Stomach smooth muscle (tissue), 2 donors: ENCODE results near the gene RIMS4.
"Not testable (repeated sequence)": the region's sequence is repeated elsewhere in the genome, so short reads cannot be mapped to it uniquely, and the experiment has no call there.

ENCODE experiments used
- H3K27ac ChIP-seq: one replicate; pipeline ENCODE4 v1.7.0; 2013; ENCODE audit warnings: mild to moderate bottlenecking, low read length, inconsistent platforms
- H3K27me3 ChIP-seq, 2 donors: one replicate each; pipeline ENCODE4 v1.7.0; 2013; ENCODE audit warnings: low read length in 2 of 2; ENCODE audit not compliant: insufficient read depth in 2 of 2, control insufficient read depth in 1 of 2
- H3K36me3 ChIP-seq, 2 donors: one replicate each; pipeline ENCODE4 v1.7.0; 2013; ENCODE audit warnings: low read length in 2 of 2; ENCODE audit not compliant: control insufficient read depth in 2 of 2, insufficient read depth in 2 of 2
- H3K4me1 ChIP-seq: one replicate; pipeline ENCODE4 v1.7.0; 2013; ENCODE audit warnings: low read length; ENCODE audit not compliant: control insufficient read depth, insufficient read depth
- H3K4me3 ChIP-seq, 2 donors: one replicate each; pipeline ENCODE4 v1.7.0; 2013; ENCODE audit warnings: low read length in 2 of 2
- H3K9ac ChIP-seq, 2 donors: one replicate each; pipeline ENCODE4 v1.7.0; 2013; ENCODE audit warnings: low read length in 2 of 2, mild to moderate bottlenecking in 1 of 2
- H3K9me3 ChIP-seq, 2 donors: one replicate each; pipeline ENCODE4 v1.7.0; 2013; ENCODE audit warnings: low read length in 2 of 2; ENCODE audit not compliant: control insufficient read depth in 2 of 2
- donor health status: healthy.
- donor health status: Pancreatic carcinoma.

Gene RIMS4

GRCh38 chr20:44765701-44766347 is 44.5 kb downstream of the RIMS4 start:
- Histone ChIP-seq H3K36me3 (no peaks in the 10 kb centered on the region), H3K9ac (no peak overlapping the region), H3K27me3 (peaks cover 7 to 30% of the 10 kb centered on the region in 2 donors), H3K4me3 (no peak overlapping the region), H3K9me3 (peaks cover 0 to 5% of the 10 kb centered on the region in 2 donors), H3K4me1 (no peaks in the 10 kb centered on the region), H3K27ac (no peak overlapping the region)

- no peak overlapping the region for H3K4me3 ChIP-seq
Observed at GRCh38 chr20:44765091-44765490, 45.3 kb downstream of the RIMS4 start.

DNA sequence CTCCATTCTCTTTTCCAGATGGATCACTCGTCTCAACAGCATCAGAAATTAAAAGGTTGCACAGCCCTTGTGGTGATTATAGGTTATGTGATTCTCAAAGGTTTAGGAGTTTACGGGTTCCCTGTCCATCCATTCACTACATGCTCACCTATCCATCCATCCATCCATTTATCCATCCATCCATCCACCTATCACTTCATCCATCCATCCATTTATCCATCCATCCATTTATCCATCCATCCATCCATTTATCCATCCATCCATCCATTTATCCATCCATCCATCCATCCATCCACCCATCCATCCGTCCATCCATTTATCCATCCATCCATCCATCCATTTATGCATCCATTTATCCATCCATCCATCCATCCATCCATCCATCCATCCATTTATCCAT is 46.5 kb downstream of the RIMS4 start:
- not testable (repeated sequence) for H3K9ac ChIP-seq, H3K9me3 ChIP-seq, H3K4me1 ChIP-seq, H3K36me3 ChIP-seq, H3K4me3 ChIP-seq, H3K27ac ChIP-seq
- H3K27me3 ChIP-seq, result peaks cover 7 to 20% of the 10 kb centered on the region in 2 donors

More at GRCh38 chr20:44765091-44765490, 45.3 kb downstream of the RIMS4 start:
- Histone ChIP-seq H3K9ac (no peak overlapping the region), H3K36me3 (no peaks in the 10 kb centered on the region), H3K9me3 (peaks cover 0 to 5% of the 10 kb centered on the region in 2 donors), H3K27ac (no peak overlapping the region), H3K4me1 (no peaks in the 10 kb centered on the region), H3K27me3 (peaks cover 7 to 27% of the 10 kb centered on the region in 2 donors)

DNA sequence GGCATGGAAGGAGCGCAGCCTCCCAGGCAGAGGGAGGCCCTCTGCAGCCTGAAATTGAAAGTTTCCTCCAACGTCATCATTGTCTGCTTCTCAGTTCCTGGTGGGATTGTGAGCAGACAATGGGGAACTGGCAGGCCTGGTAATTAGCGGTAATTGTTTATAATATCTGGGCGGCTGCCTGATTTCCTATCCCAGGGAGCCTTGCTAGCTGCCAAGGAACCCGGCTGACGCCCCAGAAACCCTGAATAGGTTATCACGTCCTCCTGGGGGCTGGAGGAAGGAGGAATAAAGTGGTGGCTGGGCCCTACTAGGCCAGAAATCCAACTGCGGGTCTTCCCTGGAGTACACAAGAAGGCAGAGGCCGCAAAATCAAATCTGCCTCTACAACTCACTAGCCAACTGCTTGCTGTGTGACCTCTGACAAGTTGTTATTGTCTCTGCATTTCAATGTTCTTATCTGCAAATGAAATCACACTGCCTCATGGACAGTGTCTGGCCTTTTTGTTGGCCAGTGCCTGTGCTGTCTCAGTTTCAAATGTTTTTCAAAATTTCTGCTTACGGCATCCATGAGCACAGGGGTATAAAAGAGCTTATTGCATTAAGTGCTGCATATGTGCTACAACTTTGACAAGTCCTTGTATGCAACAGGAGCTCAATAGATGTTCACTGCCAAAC is 47.7 kb downstream of the RIMS4 start:
- Histone ChIP-seq H3K36me3 (no peaks in the 10 kb centered on the region), H3K4me3 (no peak overlapping the region), H3K9me3 (peaks cover 0 to 5% of the 10 kb centered on the region in 2 donors), H3K4me1 (no peaks in the 10 kb centered on the region), H3K27me3 (peaks cover 10 to 16% of the 10 kb centered on the region in 2 donors), H3K27ac (no peak overlapping the region), H3K9ac (no peak overlapping the region)

DNA sequence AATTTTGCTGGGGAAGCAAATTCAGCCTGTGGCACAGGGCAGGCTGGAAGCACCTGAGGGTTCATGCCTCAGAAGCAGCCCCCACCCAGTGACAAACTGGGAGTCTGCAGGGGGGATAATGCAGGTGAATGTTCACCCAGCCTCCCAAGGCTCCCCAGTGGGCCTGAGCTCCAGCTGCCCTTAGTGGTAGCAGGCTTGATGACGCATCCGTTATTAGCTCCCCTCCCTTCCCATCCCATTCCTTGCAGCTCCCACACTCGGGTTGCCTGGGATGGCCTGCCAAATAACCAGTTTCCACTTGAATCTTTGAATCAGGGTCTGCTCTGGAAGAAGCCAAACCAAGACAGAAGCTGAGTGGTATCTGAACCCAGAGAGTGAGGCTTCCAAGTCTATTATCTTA is 48.9 kb downstream of the RIMS4 start:
- Histone ChIP-seq H3K4me3 (no peak overlapping the region), H3K9me3 (peaks cover 0 to 5% of the 10 kb centered on the region in 2 donors), H3K4me1 (no peaks in the 10 kb centered on the region), H3K9ac (no peak overlapping the region), H3K36me3 (no peaks in the 10 kb centered on the region), H3K27me3 (peaks cover 7 to 8% of the 10 kb centered on the region in 2 donors), H3K27ac (no peak overlapping the region)

DNA sequence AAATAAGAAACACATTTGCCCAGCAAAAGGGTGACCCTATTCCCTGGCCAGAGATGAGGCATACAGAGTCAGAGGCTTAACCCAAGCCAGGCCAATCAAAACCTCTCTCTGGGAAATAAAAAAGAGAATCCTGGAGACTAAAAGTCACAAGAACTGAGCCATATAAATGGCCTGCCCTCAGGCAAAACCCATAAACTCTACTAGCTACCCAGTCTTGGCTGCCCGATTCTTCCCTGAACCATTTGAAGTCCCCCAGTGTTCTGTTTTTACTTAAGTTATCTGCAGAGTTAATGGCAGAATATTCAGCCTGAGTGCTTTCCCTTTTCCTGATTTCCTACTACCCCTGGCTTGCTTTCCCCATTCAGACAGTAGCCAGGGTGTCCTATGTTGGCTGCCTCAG is 50.8 kb downstream of the RIMS4 start:
- Histone ChIP-seq H3K9me3 (no peaks in the 10 kb centered on the region), H3K36me3 (no peaks in the 10 kb centered on the region), H3K4me3 (no peak overlapping the region), H3K9ac (no peak overlapping the region), H3K4me1 (no peaks in the 10 kb centered on the region), H3K27me3 (peaks cover 5 to 9% of the 10 kb centered on the region in 2 donors), H3K27ac (no peak overlapping the region)

DNA sequence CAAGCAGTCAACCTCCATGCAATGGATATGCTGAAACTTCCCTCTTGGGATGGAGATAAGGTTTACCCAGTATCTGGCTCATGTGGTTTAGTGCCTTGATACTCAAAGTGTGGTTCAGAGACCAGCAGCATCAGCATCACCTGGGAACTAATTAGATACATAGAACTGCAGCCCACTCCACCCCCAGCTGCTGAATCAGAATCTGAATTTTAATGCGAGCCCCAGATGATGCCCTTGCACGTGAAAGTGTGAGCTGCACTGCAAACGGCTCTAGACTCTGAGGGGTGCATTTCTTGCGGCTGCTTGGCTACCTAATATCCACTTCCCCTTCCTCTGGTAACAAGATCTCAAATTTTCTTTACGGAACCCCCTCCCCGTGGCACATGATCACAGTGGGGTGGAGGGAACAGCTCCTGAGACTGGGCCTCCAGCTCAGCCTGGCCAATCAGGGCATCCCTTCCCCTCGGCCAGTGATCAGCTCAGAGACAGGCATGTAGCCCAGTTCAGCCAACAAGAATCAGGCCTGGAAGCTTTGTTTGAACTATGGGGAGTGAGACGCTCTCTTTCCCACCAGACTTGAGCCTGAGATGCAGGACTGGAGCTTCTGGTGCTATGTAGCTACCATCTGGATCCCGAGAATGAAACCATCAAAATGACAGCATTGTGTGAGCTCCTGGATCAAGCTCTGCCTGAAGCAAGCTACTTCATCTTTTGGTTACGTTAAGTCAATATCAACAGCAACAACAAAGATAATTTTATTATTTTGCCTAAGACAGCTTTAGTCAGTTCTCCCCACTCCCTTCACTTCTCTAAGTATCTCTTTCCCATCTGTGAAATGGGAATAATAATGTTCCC is 51.9 kb downstream of the RIMS4 start:
- Histone ChIP-seq H3K27ac (no peak overlapping the region), H3K36me3 (no peaks in the 10 kb centered on the region), H3K4me1 (no peaks in the 10 kb centered on the region), H3K9ac (no peak overlapping the region), H3K27me3 (peaks cover 5 to 9% of the 10 kb centered on the region in 2 donors), H3K9me3 (no peaks in the 10 kb centered on the region), H3K4me3 (no peak overlapping the region)

- H3K27me3 ChIP-seq, result peaks cover 9 to 10% of the 10 kb centered on the region in 2 donors
- no peak overlapping the region for H3K9ac ChIP-seq
- H3K36me3 ChIP-seq, result no peaks in the 10 kb centered on the region
- H3K4me1 ChIP-seq, result no peaks in the 10 kb centered on the region
- no peaks in the 10 kb centered on the region for H3K9me3 ChIP-seq
- H3K27ac ChIP-seq, result no peak overlapping the region
- H3K4me3 ChIP-seq, result no peak overlapping the region
Observed at GRCh38 chr20:44756956-44757355, 53.4 kb downstream of the RIMS4 start.

DNA sequence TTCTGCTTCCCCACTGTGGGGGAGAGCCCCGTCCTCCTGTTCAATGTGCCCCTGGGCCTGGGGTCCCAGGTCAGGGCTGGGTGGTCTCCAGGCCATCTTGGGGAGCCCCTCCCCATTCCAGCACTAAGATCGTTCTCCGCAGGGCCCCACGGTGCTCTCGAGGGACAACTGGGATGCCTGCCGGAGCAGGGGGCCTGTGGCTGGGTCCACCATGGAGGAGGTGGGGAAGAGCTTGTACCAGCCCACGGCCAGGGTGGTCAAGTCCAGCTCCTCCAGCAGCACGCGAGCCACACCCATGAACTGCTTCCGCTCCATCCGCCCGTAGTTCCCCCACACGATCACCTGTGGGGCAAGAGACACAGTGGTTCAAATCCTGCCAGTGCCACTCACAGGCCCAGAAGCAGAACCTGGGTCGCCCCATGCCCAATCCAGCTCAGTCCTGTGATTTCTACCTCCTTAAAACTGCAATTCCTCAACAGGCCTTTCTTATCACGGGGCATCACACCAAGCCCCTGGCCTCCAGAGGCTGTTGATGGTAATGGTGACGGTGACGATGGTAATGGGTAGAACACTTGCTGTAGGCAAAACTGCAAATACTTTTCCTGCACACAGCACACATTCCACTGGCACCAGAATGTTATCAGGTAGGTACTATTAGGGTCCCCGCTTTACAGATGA is 54.2 kb downstream of the RIMS4 start:
- H3K9me3 ChIP-seq, result no peaks in the 10 kb centered on the region
- H3K36me3 ChIP-seq, result no peaks in the 10 kb centered on the region
- no peaks in the 10 kb centered on the region for H3K4me1 ChIP-seq
- H3K9ac ChIP-seq, result no peak overlapping the region
- H3K4me3 ChIP-seq, result no peak overlapping the region
- H3K27me3 ChIP-seq, result peaks cover 16 to 18% of the 10 kb centered on the region in 2 donors
- no peak overlapping the region for H3K27ac ChIP-seq

DNA sequence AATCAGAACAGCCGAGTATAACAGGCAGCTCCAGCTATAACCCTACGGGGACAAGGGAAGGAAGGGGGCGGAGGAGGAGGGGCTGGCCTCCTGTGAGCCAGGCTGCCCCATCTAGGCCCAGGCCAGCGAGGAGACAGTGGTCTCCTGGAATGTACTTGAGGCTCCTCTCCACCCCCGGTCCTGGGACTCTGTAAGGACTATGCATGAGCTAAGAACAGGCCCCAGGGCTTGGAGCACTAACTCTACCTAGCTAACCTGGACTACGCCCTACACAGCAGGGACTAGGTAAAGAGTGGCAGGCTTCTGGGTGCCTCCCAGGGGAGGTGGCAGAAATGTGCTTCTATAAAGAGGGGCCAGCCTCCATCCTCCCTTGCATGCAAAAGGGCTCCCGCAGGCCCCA is 55.8 kb downstream of the RIMS4 start:
- Histone ChIP-seq H3K9ac (no peak overlapping the region), H3K36me3 (no peaks in the 10 kb centered on the region), H3K27me3 (peaks cover 21 to 28% of the 10 kb centered on the region in 2 donors), H3K27ac (no peak overlapping the region), H3K4me1 (no peaks in the 10 kb centered on the region), H3K9me3 (no peaks in the 10 kb centered on the region), H3K4me3 (no peak overlapping the region)
